Epithelial cell of esophagus (primary cell): ENCODE results near the gene KLHL15.
A peak's percentile ranks its signal among the peaks of the same experiment; 100 is the strongest.

Experiments used
- DNase-seq: peaks from one replicate; pipeline ENCODE4 v3.0.0; 2010; ENCODE audit warnings: low read depth
- H3K4me3 ChIP-seq: 2 replicates; pipeline ENCODE4 v1.5.1; 2011; ENCODE audit warnings: mild to moderate bottlenecking, low read length, control low read depth
- TF ChIP-seq, protein P1 (sequence below): IDR thresholded peaks from 2 replicates; pipeline ENCODE4 v1.5.1; 2011; ENCODE audit warnings: low read depth, mild to moderate bottlenecking, low read length, control low read depth, inconsistent platforms; ENCODE audit not compliant: insufficient read depth; ENCODE audit errors: missing control alignments

Gene KLHL15

DNA sequence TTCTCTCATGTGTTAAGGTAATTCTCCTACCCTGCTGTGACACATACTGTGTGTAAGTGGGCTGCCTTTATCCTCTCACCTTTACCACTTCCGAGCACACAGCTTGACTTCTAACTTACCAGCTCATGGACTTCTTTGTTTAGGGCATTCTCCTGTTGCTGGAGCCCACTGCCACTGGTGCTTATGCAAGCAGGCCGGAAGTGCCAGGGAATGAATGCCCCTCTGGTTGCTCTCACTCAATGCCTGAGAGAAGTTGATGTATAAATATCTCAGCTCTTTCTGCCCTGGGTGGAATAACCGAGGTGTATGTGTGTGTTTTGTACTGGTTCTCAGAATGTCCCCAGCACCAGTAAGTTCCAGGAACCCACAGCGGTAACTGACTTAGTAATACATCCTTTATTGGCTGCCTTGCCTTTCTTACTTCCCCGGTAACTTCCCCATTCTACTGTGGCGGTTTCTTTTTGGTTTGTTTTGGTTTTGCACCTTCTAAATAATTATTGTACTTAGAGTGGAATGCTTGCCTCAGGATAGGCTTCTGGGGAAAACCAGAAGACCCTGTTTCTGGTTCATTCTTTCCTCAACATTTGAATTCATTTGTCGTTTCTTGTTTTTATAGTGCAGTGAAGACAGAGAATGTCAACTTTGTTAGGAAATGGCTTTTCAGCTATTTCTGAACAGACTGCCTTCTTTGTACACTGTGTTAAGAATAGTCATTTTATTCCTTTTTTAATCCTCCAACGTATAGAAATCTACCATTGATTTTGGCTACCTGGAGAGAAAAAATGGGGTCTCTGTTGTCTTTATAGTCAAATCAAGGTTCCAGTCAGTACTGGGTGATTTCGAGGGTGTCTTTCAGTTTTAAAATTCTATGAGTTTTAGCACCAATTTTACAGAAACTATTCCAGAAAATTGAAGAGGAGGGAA lies 73.7 kb downstream of the KLHL15 start:
- no peak for DNase-seq
- TF ChIP-seq, protein P1, sequence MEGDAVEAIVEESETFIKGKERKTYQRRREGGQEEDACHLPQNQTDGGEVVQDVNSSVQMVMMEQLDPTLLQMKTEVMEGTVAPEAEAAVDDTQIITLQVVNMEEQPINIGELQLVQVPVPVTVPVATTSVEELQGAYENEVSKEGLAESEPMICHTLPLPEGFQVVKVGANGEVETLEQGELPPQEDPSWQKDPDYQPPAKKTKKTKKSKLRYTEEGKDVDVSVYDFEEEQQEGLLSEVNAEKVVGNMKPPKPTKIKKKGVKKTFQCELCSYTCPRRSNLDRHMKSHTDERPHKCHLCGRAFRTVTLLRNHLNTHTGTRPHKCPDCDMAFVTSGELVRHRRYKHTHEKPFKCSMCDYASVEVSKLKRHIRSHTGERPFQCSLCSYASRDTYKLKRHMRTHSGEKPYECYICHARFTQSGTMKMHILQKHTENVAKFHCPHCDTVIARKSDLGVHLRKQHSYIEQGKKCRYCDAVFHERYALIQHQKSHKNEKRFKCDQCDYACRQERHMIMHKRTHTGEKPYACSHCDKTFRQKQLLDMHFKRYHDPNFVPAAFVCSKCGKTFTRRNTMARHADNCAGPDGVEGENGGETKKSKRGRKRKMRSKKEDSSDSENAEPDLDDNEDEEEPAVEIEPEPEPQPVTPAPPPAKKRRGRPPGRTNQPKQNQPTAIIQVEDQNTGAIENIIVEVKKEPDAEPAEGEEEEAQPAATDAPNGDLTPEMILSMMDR: no peak
- no peak overlapping the region for H3K4me3 ChIP-seq

DNA sequence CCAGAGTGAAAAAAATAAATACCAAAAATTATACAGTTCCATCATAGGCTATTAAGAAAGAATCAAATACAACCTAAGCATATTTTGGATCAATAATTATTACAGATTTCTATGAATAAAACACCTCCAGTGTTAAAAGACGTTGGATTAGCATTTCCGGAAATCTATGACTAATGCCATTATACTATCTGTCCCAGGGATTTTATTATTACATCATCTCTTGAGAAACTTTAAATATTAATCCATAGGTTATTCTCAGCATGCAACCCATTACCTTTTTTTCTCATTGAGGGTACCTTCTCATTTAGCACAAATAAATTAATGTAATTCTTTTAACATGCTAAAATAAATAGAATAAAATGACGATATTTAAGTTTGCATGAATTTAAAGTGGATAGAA lies 74.6 kb downstream of the KLHL15 start:
- H3K4me3 ChIP-seq: no peak overlapping the region
- DNase-seq: peak; percentile 16
- TF ChIP-seq, protein P1: no peak

GRCh38 chrX:23945206-23945605 lies 81.8 kb downstream of the KLHL15 start:
- TF ChIP-seq, protein P1: no peak
- DNase-seq: no peak
- H3K4me3 ChIP-seq: no peak overlapping the region

- DNase-seq: no peak
- TF ChIP-seq, protein P1: no peak
- H3K4me3 ChIP-seq: no peak overlapping the region
Observed at GRCh38 chrX:23944234-23944633, 82.8 kb downstream of the KLHL15 start.

DNA sequence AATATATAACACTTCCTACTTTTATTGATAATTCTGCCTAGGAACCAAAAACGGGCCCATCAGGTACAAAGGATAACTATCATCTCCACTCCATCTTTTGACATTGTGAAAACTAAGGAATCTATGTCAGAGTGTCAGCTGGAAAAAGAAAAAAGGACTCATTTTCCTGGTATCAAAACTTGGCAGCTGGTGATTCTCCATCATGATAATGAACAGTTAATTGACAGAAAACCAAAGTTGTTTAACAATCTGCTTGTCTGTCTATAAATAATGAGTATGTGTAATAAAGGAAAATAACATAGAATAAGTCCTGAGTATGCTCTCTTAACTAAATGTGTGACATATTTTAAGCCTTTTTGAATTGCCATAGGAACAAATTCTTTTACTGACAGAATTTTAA lies 87.8 kb downstream of the KLHL15 start:
- TF ChIP-seq, protein P1: no peak
- no peak for DNase-seq
- no peak overlapping the region for H3K4me3 ChIP-seq

DNA sequence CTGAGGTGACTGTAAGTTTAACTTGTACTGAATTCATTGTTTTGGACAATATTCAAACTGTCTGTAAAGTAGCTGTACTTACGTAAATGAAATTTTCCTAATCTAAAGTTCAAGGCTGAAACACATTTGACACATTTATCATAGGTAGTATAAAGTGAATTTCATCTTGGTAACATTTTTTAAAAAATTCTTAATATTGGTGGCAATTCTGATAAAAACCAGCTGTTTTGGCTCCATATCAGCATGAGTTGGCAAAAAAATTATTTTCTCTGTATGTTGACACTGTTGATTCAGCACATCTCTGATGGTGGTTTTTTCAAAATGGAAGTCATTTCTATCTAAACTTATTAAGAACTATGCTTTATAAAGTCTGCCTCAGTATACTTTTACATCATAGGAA lies 88.3 kb downstream of the KLHL15 start:
- no peak for DNase-seq
- TF ChIP-seq, protein P1: no peak
- no peak overlapping the region for H3K4me3 ChIP-seq

DNA sequence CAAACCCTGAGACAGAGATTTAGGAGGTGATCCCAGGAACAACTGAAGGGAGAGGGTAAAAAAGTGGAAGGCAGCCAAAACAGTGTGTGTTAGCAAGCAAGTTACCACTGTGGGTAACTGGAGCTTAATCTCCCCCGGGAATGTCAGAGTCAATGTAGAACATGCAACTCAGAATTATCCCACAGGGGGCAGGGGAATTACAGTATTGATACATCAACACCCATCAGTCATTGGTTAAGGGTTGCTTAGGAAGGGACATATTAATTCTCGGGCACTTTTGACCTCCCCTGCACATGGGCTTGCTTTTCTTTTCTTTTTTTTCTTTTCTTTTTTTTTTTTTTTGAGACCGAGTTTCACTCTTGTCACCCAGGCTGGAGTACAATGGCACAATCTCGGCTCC lies 89.9 kb downstream of the KLHL15 start:
- DNase-seq: no peak
- TF ChIP-seq, protein P1: no peak
- no peak overlapping the region for H3K4me3 ChIP-seq
